Endothelial cell of umbilical vein (primary cell): ENCODE results near the gene ABCA1. TPM values are rescaled to one million over a fixed set of nuclear protein-coding genes. Genes with fewer than 3 reads are reported as not detected.

Experiments used
- BruUV-seq: library from RNA; stranded (reverse); fragments of 400-500 nt; replicated peaks from 2 replicates; lab custom pipeline; 2021; lab: Mats Ljungman, UMichigan
- CTCF ChIA-PET: fragments of 300-600, 350-600 bp; sonication (Branson Sonifier 250); formaldehyde crosslinking; loops from one replicate; lab custom pipeline; 2021; ENCODE audit warnings: antibody characterized with exemption, inconsistent platforms; lab: Charles Lee
- POLR2A ChIA-PET: fragments of 300-600, 350-600 bp; sonication (Branson Sonifier 250); formaldehyde crosslinking; loops from one replicate; lab custom pipeline; 2021; ENCODE audit warnings: antibody characterized with exemption, inconsistent platforms; lab: Charles Lee
- DNase-seq: peaks from one replicate; pipeline ENCODE4 v3.0.0-alpha.2; 2011; ENCODE audit warnings: low read depth, low spot score
- FAIRE-seq: peaks from 2 replicates; lab custom pipeline; 2011; peaks lifted over from hg19 to GRCh38; lab: Jason Lieb, UNC
- H2AFZ ChIP-seq: 2 replicates; pipeline ENCODE4 v1.6.0; 2012; ENCODE audit warnings: low read depth, low read length, control low read depth, inconsistent platforms
- H3K27ac ChIP-seq: 2 replicates; pipeline ENCODE4 v1.5.1; 2011; ENCODE audit warnings: low read depth, mild to moderate bottlenecking, control low read depth, low read length, moderate library complexity; ENCODE audit not compliant: insufficient read depth
- H3K27me3 ChIP-seq, 2 experiments: 2 replicates each; pipeline versions ENCODE4 v1.6.0 to v1.6.1; 2011; ENCODE audit warnings: low read length in 2 of 2, mixed read lengths in 1 of 2; ENCODE audit not compliant: control insufficient read depth in 2 of 2, insufficient read depth in 2 of 2
- H3K36me3 ChIP-seq, 2 experiments: 2 replicates in 1 of 2; 3 replicates in 1 of 2; pipeline ENCODE4 v1.5.1; 2011; ENCODE audit warnings: low read length in 2 of 2, mild to moderate bottlenecking in 1 of 2, moderate library complexity in 1 of 2; ENCODE audit not compliant: control insufficient read depth in 2 of 2, insufficient read depth in 2 of 2; ENCODE audit errors: extremely low read depth in 1 of 2
- H3K4me1 ChIP-seq: 3 replicates; pipeline ENCODE4 v1.5.1; 2011; ENCODE audit warnings: mild to moderate bottlenecking, low read length; ENCODE audit not compliant: control insufficient read depth, insufficient read depth; ENCODE audit errors: extremely low read depth
- H3K4me2 ChIP-seq: 2 replicates; pipeline ENCODE4 v1.6.1; 2011; ENCODE audit warnings: low read length, control low read depth, mixed read lengths; ENCODE audit not compliant: insufficient read depth
- H3K4me3 ChIP-seq, 3 experiments: fragments of 200-600 bp in 1 of 3; sonication (generic), shearing (Covaris generic) in 1 of 3; replicated peaks in 1 of 3; 2 replicates each; pipeline ENCODE4 v1.5.1; 2011 to 2016; ENCODE audit warnings: control low read depth in 3 of 3, low read length in 3 of 3, mild to moderate bottlenecking in 2 of 3, inconsistent platforms in 1 of 3, low read depth in 1 of 3, moderate library complexity in 1 of 3; ENCODE audit not compliant: insufficient read depth in 1 of 3
- H3K79me2 ChIP-seq: 2 replicates; pipeline ENCODE4 v1.6.0; 2012; ENCODE audit warnings: low read length, inconsistent platforms; ENCODE audit not compliant: control insufficient read depth, insufficient read depth
- H3K9ac ChIP-seq: replicated peaks from 2 replicates; pipeline ENCODE3; 2011; ENCODE audit warnings: low read length, control low read depth; ENCODE audit not compliant: insufficient read depth; ENCODE audit errors: extremely low read depth
- H3K9me1 ChIP-seq: replicated peaks from 3 replicates; pipeline ENCODE4 v1.6.0; 2011; ENCODE audit warnings: mild to moderate bottlenecking, low read length; ENCODE audit not compliant: control insufficient read depth, insufficient read depth; ENCODE audit errors: extremely low read depth
- H3K9me3 ChIP-seq: replicated peaks from 2 replicates; pipeline ENCODE4 v1.5.1; 2012; ENCODE audit warnings: low read length, inconsistent platforms; ENCODE audit not compliant: control insufficient read depth, insufficient read depth
- H4K20me1 ChIP-seq: replicated peaks from 2 replicates; pipeline ENCODE3; 2011; ENCODE audit warnings: mild to moderate bottlenecking, low read length; ENCODE audit not compliant: control insufficient read depth, insufficient read depth; ENCODE audit errors: extremely low read depth
- EZH2 ChIP-seq: IDR thresholded peaks from 2 replicates; pipeline ENCODE4 v1.6.1; 2012; ENCODE audit warnings: borderline replicate concordance, low read depth, mild to moderate bottlenecking, moderate library complexity, low read length, inconsistent platforms; ENCODE audit not compliant: severe bottlenecking
- FOS ChIP-seq: IDR thresholded peaks from 2 replicates; pipeline ENCODE4 v1.6.1; 2011; ENCODE audit warnings: mild to moderate bottlenecking, low read length, moderate library complexity, borderline replicate concordance; ENCODE audit not compliant: insufficient read depth
- GATA2 ChIP-seq: IDR thresholded peaks from 2 replicates; pipeline ENCODE4 v1.7.0; 2011; ENCODE audit warnings: low read depth, mild to moderate bottlenecking, moderate library complexity, mixed read lengths, low read length; ENCODE audit not compliant: insufficient read length, insufficient read depth
- JUN ChIP-seq: IDR thresholded peaks from 2 replicates; pipeline ENCODE4 v1.6.1; 2011; ENCODE audit warnings: borderline replicate concordance, low read depth; ENCODE audit not compliant: insufficient read length, insufficient read depth
- MYC ChIP-seq: IDR thresholded peaks from one replicate; pipeline ENCODE4 v1.6.1; 2011; ENCODE audit warnings: mild to moderate bottlenecking, low read depth, low read length
- POLR2A ChIP-seq: IDR thresholded peaks from 2 replicates; pipeline ENCODE4 v1.6.1; 2012; ENCODE audit warnings: low read depth, mild to moderate bottlenecking, control low read depth, low read length
- POLR2AphosphoS5 ChIP-seq: IDR thresholded peaks from 2 replicates; pipeline ENCODE4 v1.6.1; 2012; ENCODE audit warnings: low read depth, mild to moderate bottlenecking, control low read depth, low read length, moderate library complexity; ENCODE audit not compliant: insufficient read depth
- dilution Hi-C: fragments of 300-500 bp; cut with MboI; formaldehyde crosslinking; loops from one replicate; pipeline ENCODE4 v1.15.0; 2019; ENCODE audit warnings: low sequenced_read_pairs; ENCODE audit not compliant: extremely low pct_ligation_motif_present
- intact Hi-C: fragments of 100-400 bp; cut with micrococcal nuclease; formaldehyde crosslinking; loops from one replicate; pipeline ENCODE4 v1.10.0; 2022
- polyA plus RNA-seq, 4 experiments: library from polyadenylated mRNA; depleted of rRNA in 3 of 4; stranded (reverse) in 3 of 4; unstranded in 1 of 4; fragments of >200 nt; gene quantifications; 2 replicates each; pipeline versions ENCODE4 v1.2.1 to v1.2.3, GENCODE V29; 2011 to 2012; ENCODE audit warnings: missing spikeins in 1 of 4
- total RNA-seq: library from RNA; stranded (reverse); gene quantifications from 2 replicates; pipeline ENCODE4 v1.2.3, GENCODE V29; 2021
- TF ChIP-seq, protein P1 (sequence below): IDR thresholded peaks from 2 replicates; pipeline ENCODE4 v1.6.1; 2011; ENCODE audit not compliant: insufficient read depth, insufficient read length
- TF ChIP-seq, protein P2 (sequence below), 2 donors: IDR thresholded peaks; 1 replicate in 1 of 2; 2 replicates in 1 of 2; pipeline ENCODE4 v1.5.1; 2011; ENCODE audit warnings: low read length in 2 of 2, mild to moderate bottlenecking in 2 of 2, moderate library complexity in 2 of 2, control low read depth in 1 of 2, inconsistent platforms in 1 of 2, low read depth in 1 of 2; ENCODE audit not compliant: insufficient read depth in 1 of 2; ENCODE audit errors: extremely low read depth in 1 of 2

The ABCA1 gene
- total and polyA plus RNA-seq, 2 donors (not counting 3 experiments of a cell fraction or from before 2014, with no cell fraction given), result 2.4 to 9.8 TPM

DNA sequence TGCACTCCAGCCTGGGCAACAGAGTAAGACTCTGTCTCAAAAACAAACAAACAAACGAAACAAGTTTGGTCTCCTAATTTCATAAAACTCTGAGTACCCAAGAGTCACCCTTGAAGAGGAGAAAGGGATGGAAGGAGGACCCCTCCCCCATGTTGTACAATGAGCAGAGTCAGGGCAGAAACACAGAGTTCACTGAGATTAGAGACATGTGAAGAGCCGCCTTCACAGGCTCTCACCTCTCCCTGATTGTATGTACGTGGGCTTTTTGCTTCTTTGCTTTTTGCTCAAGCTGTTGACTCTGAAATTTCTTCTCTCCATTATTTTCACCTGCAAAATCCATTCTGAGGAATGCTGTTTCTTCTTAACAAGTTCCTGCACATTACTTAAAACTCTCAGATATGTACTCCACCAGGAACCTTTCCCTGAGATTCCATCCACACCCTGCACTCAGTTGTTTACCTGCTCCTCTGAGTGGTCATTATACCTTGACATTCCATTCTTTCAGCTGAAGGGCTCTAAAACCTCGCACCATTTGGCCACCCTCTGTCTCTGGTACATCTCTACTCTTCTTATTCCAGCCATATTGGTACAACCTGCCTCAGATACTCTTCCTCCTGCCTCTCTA is 44.4 kb upstream of the ABCA1 start:
- intact Hi-C loops (no loop called here), dilution Hi-C loops (no loop called here)
- ChIA-PET POLR2A (no interaction called here), CTCF (interaction anchor here (1.4 kb wide), 1 partner anchor 109 kb away, joined by 5 read pairs; no protein-coding TSS in a partner anchor)
- H3K9ac ChIP-seq, result no peak overlapping the region
- no peaks in the 10 kb centered on the region for H3K79me2 ChIP-seq
- no peak overlapping the region for H3K27ac ChIP-seq
- no peaks in the 10 kb centered on the region for H4K20me1 ChIP-seq
- H3K36me3 ChIP-seq, result no peaks in the 10 kb centered on the region
- FAIRE-seq (no peak), DNase-seq (no peak)
- no peak overlapping the region for H3K4me3 ChIP-seq
- H2AFZ ChIP-seq, result no peak overlapping the region
- no peaks in the 10 kb centered on the region for H3K9me1 ChIP-seq
- H3K4me1 ChIP-seq, result peaks cover 6% of the 10 kb centered on the region
- no TSS peak for BruUV-seq
- H3K4me2 ChIP-seq, result no peak overlapping the region
- TF ChIP-seq, protein P1, sequence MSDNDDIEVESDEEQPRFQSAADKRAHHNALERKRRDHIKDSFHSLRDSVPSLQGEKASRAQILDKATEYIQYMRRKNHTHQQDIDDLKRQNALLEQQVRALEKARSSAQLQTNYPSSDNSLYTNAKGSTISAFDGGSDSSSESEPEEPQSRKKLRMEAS, result no peak
- no peak for TF ChIP-seq POLR2A
- TF ChIP-seq GATA2, result no peak
- no peak for TF ChIP-seq JUN
- no peak for TF ChIP-seq MYC
- TF ChIP-seq EZH2, result no peak
- TF ChIP-seq POLR2AphosphoS5, result no peak
- TF ChIP-seq, protein P2, sequence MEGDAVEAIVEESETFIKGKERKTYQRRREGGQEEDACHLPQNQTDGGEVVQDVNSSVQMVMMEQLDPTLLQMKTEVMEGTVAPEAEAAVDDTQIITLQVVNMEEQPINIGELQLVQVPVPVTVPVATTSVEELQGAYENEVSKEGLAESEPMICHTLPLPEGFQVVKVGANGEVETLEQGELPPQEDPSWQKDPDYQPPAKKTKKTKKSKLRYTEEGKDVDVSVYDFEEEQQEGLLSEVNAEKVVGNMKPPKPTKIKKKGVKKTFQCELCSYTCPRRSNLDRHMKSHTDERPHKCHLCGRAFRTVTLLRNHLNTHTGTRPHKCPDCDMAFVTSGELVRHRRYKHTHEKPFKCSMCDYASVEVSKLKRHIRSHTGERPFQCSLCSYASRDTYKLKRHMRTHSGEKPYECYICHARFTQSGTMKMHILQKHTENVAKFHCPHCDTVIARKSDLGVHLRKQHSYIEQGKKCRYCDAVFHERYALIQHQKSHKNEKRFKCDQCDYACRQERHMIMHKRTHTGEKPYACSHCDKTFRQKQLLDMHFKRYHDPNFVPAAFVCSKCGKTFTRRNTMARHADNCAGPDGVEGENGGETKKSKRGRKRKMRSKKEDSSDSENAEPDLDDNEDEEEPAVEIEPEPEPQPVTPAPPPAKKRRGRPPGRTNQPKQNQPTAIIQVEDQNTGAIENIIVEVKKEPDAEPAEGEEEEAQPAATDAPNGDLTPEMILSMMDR (IDR thresholded peaks at IDR 0.05; ENCODE audit: extremely low read depth in 1 of 2, insufficient read depth in 1 of 2, low read depth in 1 of 2, low read length in 2 of 2), result no peak
- no peak for TF ChIP-seq FOS
- peaks cover 3 to 5% of the 10 kb centered on the region in 2 experiments for H3K27me3 ChIP-seq
- no peaks in the 10 kb centered on the region for H3K9me3 ChIP-seq
